Rectal smooth muscle tissue (tissue), 1 donor: ENCODE data around the gene ANKRD49.
A peak's percentile ranks its signal among the peaks of the same experiment; 100 is the strongest.
"Not testable (repeated sequence)": the region's sequence is repeated elsewhere in the genome, so short reads cannot be mapped to it uniquely, and the experiment has no call there.

Experiments used
- H3K27ac ChIP-seq: one replicate; pipeline ENCODE4 v1.7.0; 2013; ENCODE audit warnings: low read depth, low read length, inconsistent platforms
- H3K27me3 ChIP-seq: one replicate; pipeline ENCODE4 v1.7.0; 2013; ENCODE audit warnings: low read length; ENCODE audit not compliant: control insufficient read depth, insufficient read depth
- H3K36me3 ChIP-seq: one replicate; pipeline ENCODE4 v1.7.0; 2013; ENCODE audit warnings: low read length; ENCODE audit not compliant: control insufficient read depth, insufficient read depth
- H3K4me1 ChIP-seq: one replicate; pipeline ENCODE4 v1.7.0; 2013; ENCODE audit warnings: low read length; ENCODE audit not compliant: control insufficient read depth, insufficient read depth
- H3K4me3 ChIP-seq: one replicate; pipeline ENCODE4 v1.7.0; 2013; ENCODE audit warnings: low read length
- H3K9ac ChIP-seq: one replicate; pipeline ENCODE4 v1.7.0; 2013; ENCODE audit warnings: low read length

Gene ANKRD49

GRCh38 chr11:94472916-94473799 lies 20.6 kb upstream of the ANKRD49 start:
- H3K4me3 ChIP-seq: no peak overlapping the region
- H3K27ac ChIP-seq: no peak overlapping the region
- no peak overlapping the region for H3K9ac ChIP-seq
- no peaks in the 10 kb centered on the region for H3K4me1 ChIP-seq
- H3K36me3 ChIP-seq: peaks cover 3% of the 10 kb centered on the region
- no peaks in the 10 kb centered on the region for H3K27me3 ChIP-seq

- peaks cover 3% of the 10 kb centered on the region for H3K36me3 ChIP-seq
- H3K9ac ChIP-seq: no peak overlapping the region
- H3K4me3 ChIP-seq: no peak overlapping the region
- H3K27me3 ChIP-seq: no peaks in the 10 kb centered on the region
- no peak overlapping the region for H3K27ac ChIP-seq
- H3K4me1 ChIP-seq: no peaks in the 10 kb centered on the region
Observed at GRCh38 chr11:94477624-94478023, 16.2 kb upstream of the ANKRD49 start.

GRCh38 chr11:94481342-94481741 lies 12.4 kb upstream of the ANKRD49 start:
- H3K36me3 ChIP-seq: no peaks in the 10 kb centered on the region

GRCh38 chr11:94486068-94486467 lies 7.7 kb upstream of the ANKRD49 start:
- no peaks in the 10 kb centered on the region for H3K4me1 ChIP-seq
- H3K27ac ChIP-seq: no peak overlapping the region
- no peaks in the 10 kb centered on the region for H3K27me3 ChIP-seq
- no peak overlapping the region for H3K9ac ChIP-seq
- H3K4me3 ChIP-seq: no peak overlapping the region
- peaks cover 2% of the 10 kb centered on the region for H3K36me3 ChIP-seq

More at GRCh38 chr11:94481342-94481741, 12.4 kb upstream of the ANKRD49 start:
- Histone ChIP-seq H3K4me1 (no peaks in the 10 kb centered on the region), H3K9ac (no peak overlapping the region), H3K27ac (no peak overlapping the region), H3K27me3 (no peaks in the 10 kb centered on the region), H3K4me3 (no peak overlapping the region)

- Histone ChIP-seq H3K4me1 (peaks cover 10% of the 10 kb centered on the region), H3K27ac (peak overlapping the region; percentile 83), H3K27me3 (no peaks in the 10 kb centered on the region), H3K4me3 (peak overlapping the region; percentile 96), H3K36me3 (peaks cover 3% of the 10 kb centered on the region), H3K9ac (peak overlapping the region; percentile 83)
Observed at GRCh38 chr11:94494126-94494680, 419 bp downstream of the ANKRD49 start.

GRCh38 chr11:94500181-94500580 lies 6.4 kb downstream of the ANKRD49 start:
- no peaks in the 10 kb centered on the region for H3K4me1 ChIP-seq
- H3K9ac ChIP-seq: no peak overlapping the region
- peaks cover 7% of the 10 kb centered on the region for H3K36me3 ChIP-seq
- H3K27me3 ChIP-seq: no peaks in the 10 kb centered on the region
- no peak overlapping the region for H3K27ac ChIP-seq
- H3K4me3 ChIP-seq: no peak overlapping the region

GRCh38 chr11:94501522-94501921 lies 7.7 kb downstream of the ANKRD49 start:
- Histone ChIP-seq H3K4me3 (no peak overlapping the region), H3K9ac (no peak overlapping the region), H3K4me1 (no peaks in the 10 kb centered on the region), H3K27ac (no peak overlapping the region), H3K27me3 (no peaks in the 10 kb centered on the region), H3K36me3 (peaks cover 7% of the 10 kb centered on the region)

- Histone ChIP-seq H3K9ac (no peak overlapping the region), H3K4me1 (no peaks in the 10 kb centered on the region), H3K27ac (no peak overlapping the region), H3K4me3 (no peak overlapping the region), H3K27me3 (no peaks in the 10 kb centered on the region), H3K36me3 (peaks cover 2% of the 10 kb centered on the region)
Observed at GRCh38 chr11:94504689-94505293, 11.0 kb downstream of the ANKRD49 start.

GRCh38 chr11:94506513-94506912 lies 12.7 kb downstream of the ANKRD49 start:
- H3K27ac ChIP-seq, H3K9ac ChIP-seq, H3K27me3 ChIP-seq: not testable (repeated sequence)

GRCh38 chr11:94507485-94507884 lies 13.7 kb downstream of the ANKRD49 start:
- Histone ChIP-seq H3K27ac (no peak overlapping the region), H3K27me3 (no peaks in the 10 kb centered on the region), H3K4me3 (no peak overlapping the region), H3K9ac (no peak overlapping the region), H3K4me1 (no peaks in the 10 kb centered on the region), H3K36me3 (no peaks in the 10 kb centered on the region)

More at GRCh38 chr11:94506513-94506912, 12.7 kb downstream of the ANKRD49 start:
- not testable (repeated sequence) for H3K4me3 ChIP-seq, H3K36me3 ChIP-seq, H3K4me1 ChIP-seq

GRCh38 chr11:94511932-94512781 lies 18.4 kb downstream of the ANKRD49 start, which contains the start of gene C11orf97:
C11orf97 (plus strand) TSS chr11:94512461; CDS start chr11:94512529, 68 bp downstream.
- no peaks in the 10 kb centered on the region for H3K4me1 ChIP-seq
- no peaks in the 10 kb centered on the region for H3K27me3 ChIP-seq
- H3K4me3 ChIP-seq: peak within 1 kb of the TSS; percentile 66
- H3K27ac ChIP-seq: no peak within 1 kb of the TSS
- no peak within 1 kb of the TSS for H3K9ac ChIP-seq
- no peaks in the 10 kb centered on the region for H3K36me3 ChIP-seq

GRCh38 chr11:94513091-94513490 lies 19.3 kb downstream of the ANKRD49 start:
- H3K9ac ChIP-seq: no peak overlapping the region
- H3K4me3 ChIP-seq: no peak overlapping the region
- no peaks in the 10 kb centered on the region for H3K27me3 ChIP-seq
- no peak overlapping the region for H3K27ac ChIP-seq
- no peaks in the 10 kb centered on the region for H3K36me3 ChIP-seq
- H3K4me1 ChIP-seq: no peaks in the 10 kb centered on the region
